ENCODE data around the gene AJAP1.

AJAP1 gene

GRCh38 chr1:4760088-4760487, 105.7 kb downstream of the AJAP1 start:
- H3K27ac ChIP-seq (replicated peaks) = no peak overlapping the region
- DNase-seq (ENCODE audit: low read depth in 1 of 2, low spot score in 1 of 2) = no peak
- no peaks in the 10 kb centered on the region for H3K27me3 ChIP-seq (ENCODE audit: insufficient read depth, poor library complexity, severe bottlenecking)
- TF ChIP-seq POLR2AphosphoS5 (IDR thresholded peaks at IDR 0.05; ENCODE audit: low read depth) (no peak), SPI1 (IDR thresholded peaks at IDR 0.05; ENCODE audit: borderline replicate concordance, low read depth) (no peak), REST (IDR thresholded peaks at IDR 0.05; ENCODE audit: insufficient replicate concordance, low read depth) (no peak), GABPA (IDR thresholded peaks at IDR 0.05; ENCODE audit: low read depth) (no peak), CTCF (IDR thresholded peaks at IDR 0.05; ENCODE audit: insufficient read depth, low read length) (no peak)
- no peak overlapping the region for H3K4me3 ChIP-seq (replicated peaks; ENCODE audit: insufficient read depth, low read length)

GRCh38 chr1:4761324-4761723, 106.9 kb downstream of the AJAP1 start:
- no peak for DNase-seq (ENCODE audit: low read depth in 1 of 2, low spot score in 1 of 2)
- no peaks in the 10 kb centered on the region for H3K27me3 ChIP-seq (ENCODE audit: insufficient read depth, poor library complexity, severe bottlenecking)
- no peak overlapping the region for H3K4me3 ChIP-seq (replicated peaks; ENCODE audit: insufficient read depth, low read length)
- TF ChIP-seq POLR2AphosphoS5 (IDR thresholded peaks at IDR 0.05; ENCODE audit: low read depth) = no peak
- no peak for TF ChIP-seq CTCF (IDR thresholded peaks at IDR 0.05; ENCODE audit: insufficient read depth, low read length)
- TF ChIP-seq REST (IDR thresholded peaks at IDR 0.05; ENCODE audit: insufficient replicate concordance, low read depth) = no peak
- no peak for TF ChIP-seq SPI1 (IDR thresholded peaks at IDR 0.05; ENCODE audit: borderline replicate concordance, low read depth)
- no peak for TF ChIP-seq GABPA (IDR thresholded peaks at IDR 0.05; ENCODE audit: low read depth)
- H3K27ac ChIP-seq (replicated peaks) = no peak overlapping the region

- Histone ChIP-seq H3K27me3 (ENCODE audit: insufficient read depth, poor library complexity, severe bottlenecking) (no peaks in the 10 kb centered on the region), H3K4me3 (replicated peaks; ENCODE audit: insufficient read depth, low read length) (no peak overlapping the region), H3K27ac (replicated peaks) (no peak overlapping the region)
- TF ChIP-seq CTCF (IDR thresholded peaks at IDR 0.05; ENCODE audit: insufficient read depth, low read length) = no peak
- no peak for TF ChIP-seq REST (IDR thresholded peaks at IDR 0.05; ENCODE audit: insufficient replicate concordance, low read depth)
- no peak for TF ChIP-seq GABPA (IDR thresholded peaks at IDR 0.05; ENCODE audit: low read depth)
- TF ChIP-seq POLR2AphosphoS5 (IDR thresholded peaks at IDR 0.05; ENCODE audit: low read depth) = no peak
- TF ChIP-seq SPI1 (IDR thresholded peaks at IDR 0.05; ENCODE audit: borderline replicate concordance, low read depth) = no peak
- no peak for DNase-seq (ENCODE audit: low read depth in 1 of 2, low spot score in 1 of 2)
Observed at GRCh38 chr1:4762146-4762545, 107.7 kb downstream of the AJAP1 start.
